Activated CD4-positive, alpha-beta T cell treated with anti-CD3 and anti-CD28 coated beads, Interleukin-2, amount 50 U/mL, for 4 hours (primary cell): ENCODE measurements around the gene LDB2.
"Not testable (repeated sequence)": the region's sequence is repeated elsewhere in the genome, so short reads cannot be mapped to it uniquely, and the experiment has no call there.

Experiments used
- DNase-seq, 2 experiments: peaks; one replicate each; pipeline ENCODE4 v3.0.0-alpha.2; 2020

LDB2 gene

GRCh38 chr4:16636912-16637630 is 261.4 kb downstream of the LDB2 start:
- no peak for DNase-seq

- no peak for DNase-seq
These were observed 262.1 kb downstream of the LDB2 start for GRCh38 chr4:16636304-16636703.

DNA sequence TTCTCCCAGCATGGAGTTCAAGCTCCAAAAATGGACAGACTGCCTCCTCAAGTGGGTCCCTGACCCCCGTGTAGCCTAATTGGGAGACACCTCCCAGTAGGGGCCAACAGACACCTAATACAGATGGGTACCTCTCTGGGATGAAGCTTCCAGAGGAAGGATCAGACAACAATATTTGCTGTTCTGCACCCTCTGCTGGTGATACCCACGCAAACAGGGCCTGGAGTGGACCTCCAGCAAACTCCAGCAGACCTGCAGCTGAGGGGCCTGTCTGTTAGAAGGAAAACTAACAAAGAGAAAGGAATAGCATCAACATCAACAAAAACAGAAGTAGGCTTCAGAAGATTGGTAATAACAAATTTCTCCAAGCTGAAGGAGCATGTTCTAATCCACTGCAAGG is 269.2 kb downstream of the LDB2 start:
- DNase-seq = not testable (repeated sequence)

- DNase-seq = not testable (repeated sequence)
These were observed 269.6 kb downstream of the LDB2 start for GRCh38 chr4:16628835-16629234.

DNA sequence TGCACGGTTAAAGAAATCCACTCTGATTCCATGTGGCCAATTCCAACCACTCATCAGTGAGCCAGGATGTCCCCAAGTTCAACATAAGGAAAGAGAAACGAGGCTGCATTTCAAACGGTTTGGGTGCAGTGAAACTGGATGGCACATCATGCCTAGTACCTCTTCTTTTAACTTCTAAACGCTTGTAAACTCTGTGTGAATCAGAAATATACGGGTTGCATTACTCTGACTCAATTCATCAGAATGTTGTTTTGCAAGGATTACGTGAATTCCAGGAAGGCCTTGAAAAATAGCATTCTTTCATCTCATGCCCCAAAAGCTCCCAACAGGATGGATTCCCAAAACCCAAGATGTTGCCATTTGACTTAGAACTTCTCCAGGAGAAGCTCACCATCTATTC is 270.4 kb downstream of the LDB2 start:
- no peak for DNase-seq

- DNase-seq = no peak
These were observed 271.5 kb downstream of the LDB2 start for GRCh38 chr4:16626945-16627344.

GRCh38 chr4:16622826-16623225 is 275.6 kb downstream of the LDB2 start:
- no peak for DNase-seq

DNA sequence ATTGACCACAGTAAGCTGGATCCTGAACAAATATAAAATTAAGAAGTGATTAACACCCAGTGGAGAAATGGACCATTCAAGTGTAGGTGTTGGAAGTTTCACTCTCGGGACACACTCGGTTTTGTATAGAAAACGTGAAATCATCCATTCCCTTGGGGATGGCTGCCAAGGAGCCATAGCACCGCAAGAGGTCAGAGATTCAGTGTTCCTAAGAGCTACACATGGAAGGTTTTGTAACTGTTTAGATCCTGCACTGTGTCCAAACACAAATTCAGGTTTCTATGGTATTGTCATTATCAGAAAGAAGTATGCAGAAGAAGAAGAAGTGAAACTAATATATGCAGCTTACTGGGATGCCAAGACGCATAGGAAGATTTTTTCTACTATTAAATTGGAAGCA is 281.0 kb downstream of the LDB2 start:
- no peak for DNase-seq

GRCh38 chr4:16617011-16617410 is 281.4 kb downstream of the LDB2 start:
- no peak for DNase-seq

GRCh38 chr4:16609170-16609758 is 289.2 kb downstream of the LDB2 start:
- no peak for DNase-seq

- no peak for DNase-seq
These were observed 289.8 kb downstream of the LDB2 start for GRCh38 chr4:16608611-16609125.

DNA sequence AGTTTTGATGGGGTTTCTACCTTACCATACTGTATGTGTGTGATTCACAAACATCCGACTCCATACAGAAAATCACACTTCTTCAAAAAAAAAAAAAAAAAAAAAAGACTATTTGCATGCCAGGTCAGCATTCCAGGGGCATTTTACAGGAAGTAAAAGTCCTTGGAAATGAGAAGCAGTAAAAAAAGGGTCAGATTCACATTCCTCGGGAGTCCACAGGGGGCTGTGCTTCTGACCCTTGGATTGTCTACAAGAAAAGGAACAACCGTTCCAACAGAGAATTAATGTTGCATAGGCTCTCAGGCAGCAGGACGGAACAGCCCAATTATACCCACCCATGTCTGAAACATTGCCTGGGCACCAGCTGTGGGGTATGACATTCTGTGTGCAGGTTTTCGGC is 290.3 kb downstream of the LDB2 start:
- DNase-seq = no peak

GRCh38 chr4:16607241-16608066 is 291.0 kb downstream of the LDB2 start:
- DNase-seq = no peak

- DNase-seq = no peak
These were observed 291.8 kb downstream of the LDB2 start for GRCh38 chr4:16606691-16607090.

GRCh38 chr4:16603178-16603577 is 295.3 kb downstream of the LDB2 start:
- DNase-seq = no peak

GRCh38 chr4:16598597-16599206 is 299.7 kb downstream of the LDB2 start:
- DNase-seq = no peak

- no peak for DNase-seq
These were observed 300.4 kb downstream of the LDB2 start for GRCh38 chr4:16597845-16598596.

GRCh38 chr4:16597443-16597842 is 301.0 kb downstream of the LDB2 start:
- no peak for DNase-seq

- no peak for DNase-seq
These were observed 302.2 kb downstream of the LDB2 start for GRCh38 chr4:16596267-16596666.

GRCh38 chr4:16594128-16594527 is 304.3 kb downstream of the LDB2 start:
- no peak for DNase-seq

DNA sequence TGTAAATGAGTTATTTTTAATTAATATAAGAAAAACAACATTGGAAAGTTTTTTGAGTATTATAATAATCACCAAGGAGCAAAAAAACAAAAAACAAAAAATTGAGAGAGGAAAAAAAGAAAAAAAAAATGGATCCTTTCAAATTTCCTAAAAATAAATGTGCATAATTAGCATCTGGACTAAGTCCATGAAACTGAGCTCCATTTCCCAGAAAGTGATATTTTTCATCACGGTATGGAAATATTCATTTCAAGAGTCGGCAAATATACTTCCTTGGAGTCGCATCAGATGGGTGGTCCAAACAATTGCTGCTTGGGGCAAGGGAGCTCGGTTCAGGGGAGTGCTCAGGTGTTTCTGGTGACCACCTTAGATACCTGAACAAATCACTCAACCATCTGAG is 305.1 kb downstream of the LDB2 start:
- no peak for DNase-seq

DNA sequence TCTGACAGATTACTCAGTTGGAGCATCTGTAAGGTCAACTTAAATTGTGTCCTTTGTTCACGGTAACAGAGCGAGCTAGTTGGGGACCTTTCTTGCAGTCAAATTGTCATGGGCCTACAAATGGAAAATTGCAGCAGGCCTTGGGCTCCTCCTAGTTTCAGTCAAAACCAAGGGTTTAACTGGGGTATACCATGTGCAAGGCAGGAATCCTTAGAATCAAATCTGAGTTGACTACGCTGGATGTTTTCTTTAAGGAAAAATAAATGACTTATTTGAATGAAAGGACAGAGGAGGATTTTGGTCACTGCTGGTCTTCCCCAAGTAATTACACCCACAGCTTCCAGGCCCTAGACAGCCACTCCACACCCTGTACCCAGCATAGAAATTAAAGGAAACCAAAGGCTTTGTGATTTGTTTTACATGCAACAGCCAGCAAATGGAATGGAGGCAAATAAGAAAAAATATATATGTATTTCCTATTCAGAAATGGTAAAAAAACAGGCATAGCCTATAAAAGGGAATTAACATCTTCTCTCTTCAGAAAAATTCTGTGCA is 307.1 kb downstream of the LDB2 start:
- DNase-seq = no peak
